SKM-1 treated with dmso at 0.1 percent for 144 hours (cell line): ENCODE measurements around the gene GPANK1.
"Not testable (repeated sequence)": the region's sequence is repeated elsewhere in the genome, so short reads cannot be mapped to it uniquely, and the experiment has no call there.

Experiments used
- DNase-seq: peaks from one replicate; lab custom pipeline; 2025; ENCODE audit not compliant: unreplicated experiment; lab: John Stamatoyannopoulos, UW

GPANK1 gene

GRCh38 chr6:31664790-31665500, at the start of gene GPANK1:
Gene GPANK1 (minus strand): TSS chr6:31664997. CDS start chr6:31664478, 519 bp downstream.
- peak; percentile 84 for DNase-seq

DNA sequence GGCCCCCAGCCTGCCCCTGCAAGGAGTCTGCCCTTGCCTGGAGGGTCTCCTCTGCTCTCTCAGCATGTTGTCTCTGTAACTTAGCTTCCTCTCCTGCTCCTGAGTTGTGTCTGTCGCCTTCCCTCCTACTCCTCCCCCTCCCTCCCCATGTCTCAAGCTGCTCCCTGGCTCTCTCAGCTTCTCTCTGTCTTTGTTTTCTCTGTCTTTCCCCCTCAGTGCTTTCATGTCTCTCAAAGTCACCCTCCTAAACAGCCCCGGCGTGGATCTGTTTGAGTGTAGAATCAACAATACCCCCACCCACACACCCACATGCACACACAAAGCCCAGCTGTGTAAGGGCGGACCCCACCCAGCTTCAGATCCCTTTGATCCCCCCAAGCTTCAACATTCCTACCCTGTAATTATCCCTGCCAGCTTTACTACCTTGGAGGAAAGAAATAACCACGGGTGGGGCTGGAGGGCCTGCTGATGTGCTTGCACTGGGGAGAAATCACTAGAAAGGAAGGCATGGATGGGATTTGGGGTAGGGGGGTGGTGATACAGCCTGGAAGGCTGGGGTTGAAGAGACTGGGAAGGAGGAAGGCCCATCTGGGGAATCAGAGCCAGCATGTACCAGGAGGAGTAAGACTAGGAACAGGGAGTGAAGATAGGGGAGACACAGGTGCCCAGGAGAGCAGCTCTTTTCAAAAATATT, 49.3 kb upstream of the GPANK1 start:
- no peak for DNase-seq

GRCh38 chr6:31713465-31713864, 48.7 kb upstream of the GPANK1 start:
- no peak for DNase-seq

DNA sequence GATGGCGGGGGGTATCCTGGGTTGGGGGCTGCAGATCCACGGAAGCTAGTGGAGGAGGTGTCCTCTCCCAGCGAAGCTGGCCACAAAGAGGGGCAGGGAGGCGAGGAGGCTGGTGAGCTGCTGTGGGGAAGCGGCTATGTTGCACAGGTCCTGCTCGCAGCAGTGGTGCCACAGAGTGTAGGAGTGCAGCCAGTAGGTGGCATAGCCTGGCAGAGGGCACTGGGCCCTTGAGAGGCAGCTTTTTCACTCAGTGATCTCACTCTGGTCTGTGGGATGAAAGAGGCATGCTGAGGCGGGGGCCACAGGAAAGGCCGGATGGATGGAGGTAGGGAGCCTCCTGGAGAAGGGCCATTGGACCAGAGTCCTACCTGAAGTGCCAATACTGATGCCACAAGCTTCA, 47.5 kb upstream of the GPANK1 start:
- no peak for DNase-seq

- no peak for DNase-seq
These were observed 46.4 kb upstream of the GPANK1 start for GRCh38 chr6:31711233-31711632.

DNA sequence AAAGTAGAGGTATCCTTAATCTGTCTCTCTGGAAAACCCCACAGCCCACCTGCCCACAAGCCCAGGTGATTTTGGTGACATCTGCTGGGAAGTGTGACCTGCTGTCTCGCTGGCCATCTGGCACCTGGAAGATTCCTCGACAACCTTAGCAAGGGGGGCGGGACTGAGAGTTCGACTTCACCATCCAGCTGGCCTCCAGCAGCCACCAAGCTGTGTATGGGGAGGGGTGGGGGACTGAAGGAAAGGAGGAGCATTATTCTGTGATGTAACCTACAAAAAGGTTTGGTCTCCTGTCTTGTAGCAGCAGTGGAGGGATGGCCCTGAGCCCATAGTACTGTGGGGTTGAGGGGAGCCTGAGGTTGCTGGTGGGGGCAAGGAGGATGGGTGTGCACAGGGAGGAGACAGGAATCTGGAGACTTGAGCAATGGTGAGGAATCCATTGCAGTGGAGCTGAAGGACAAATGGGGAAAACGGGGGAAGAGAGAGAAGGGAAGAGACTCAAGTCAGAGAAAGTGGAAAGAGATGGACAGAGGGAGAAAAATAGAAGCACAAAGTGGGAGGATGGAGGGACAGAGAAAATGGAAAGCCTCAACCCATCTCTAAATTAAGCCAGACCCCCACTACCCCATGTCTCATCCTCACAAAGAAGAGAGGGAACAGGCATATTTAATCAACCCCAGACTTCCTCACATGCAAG, 45.9 kb upstream of the GPANK1 start:
- no peak for DNase-seq

GRCh38 chr6:31709157-31709556, 44.4 kb upstream of the GPANK1 start:
- DNase-seq = not testable (repeated sequence)

- DNase-seq = no peak
These were observed 43.4 kb upstream of the GPANK1 start for GRCh38 chr6:31708224-31708623.

DNA sequence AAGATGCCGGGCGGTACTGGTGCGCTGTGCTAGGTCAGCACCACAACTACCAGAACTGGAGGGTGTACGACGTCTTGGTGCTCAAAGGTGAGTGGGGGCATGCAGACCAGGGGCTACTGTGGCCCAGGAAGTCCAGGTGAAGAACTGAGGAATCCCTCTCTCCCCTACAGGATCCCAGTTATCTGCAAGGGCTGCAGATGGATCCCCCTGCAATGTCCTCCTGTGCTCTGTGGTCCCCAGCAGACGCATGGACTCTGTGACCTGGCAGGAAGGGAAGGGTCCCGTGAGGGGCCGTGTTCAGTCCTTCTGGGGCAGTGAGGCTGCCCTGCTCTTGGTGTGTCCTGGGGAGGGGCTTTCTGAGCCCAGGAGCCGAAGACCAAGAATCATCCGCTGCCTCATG, 42.9 kb upstream of the GPANK1 start:
- DNase-seq = no peak

- DNase-seq = no peak
These were observed 41.8 kb upstream of the GPANK1 start, which contains the start of gene LY6G6F for GRCh38 chr6:31706599-31706998. Gene LY6G6F (plus strand): TSS chr6:31706866. CDS start chr6:31706907, 41 bp downstream.

GRCh38 chr6:31705931-31706330, 41.1 kb upstream of the GPANK1 start:
- DNase-seq = no peak

DNA sequence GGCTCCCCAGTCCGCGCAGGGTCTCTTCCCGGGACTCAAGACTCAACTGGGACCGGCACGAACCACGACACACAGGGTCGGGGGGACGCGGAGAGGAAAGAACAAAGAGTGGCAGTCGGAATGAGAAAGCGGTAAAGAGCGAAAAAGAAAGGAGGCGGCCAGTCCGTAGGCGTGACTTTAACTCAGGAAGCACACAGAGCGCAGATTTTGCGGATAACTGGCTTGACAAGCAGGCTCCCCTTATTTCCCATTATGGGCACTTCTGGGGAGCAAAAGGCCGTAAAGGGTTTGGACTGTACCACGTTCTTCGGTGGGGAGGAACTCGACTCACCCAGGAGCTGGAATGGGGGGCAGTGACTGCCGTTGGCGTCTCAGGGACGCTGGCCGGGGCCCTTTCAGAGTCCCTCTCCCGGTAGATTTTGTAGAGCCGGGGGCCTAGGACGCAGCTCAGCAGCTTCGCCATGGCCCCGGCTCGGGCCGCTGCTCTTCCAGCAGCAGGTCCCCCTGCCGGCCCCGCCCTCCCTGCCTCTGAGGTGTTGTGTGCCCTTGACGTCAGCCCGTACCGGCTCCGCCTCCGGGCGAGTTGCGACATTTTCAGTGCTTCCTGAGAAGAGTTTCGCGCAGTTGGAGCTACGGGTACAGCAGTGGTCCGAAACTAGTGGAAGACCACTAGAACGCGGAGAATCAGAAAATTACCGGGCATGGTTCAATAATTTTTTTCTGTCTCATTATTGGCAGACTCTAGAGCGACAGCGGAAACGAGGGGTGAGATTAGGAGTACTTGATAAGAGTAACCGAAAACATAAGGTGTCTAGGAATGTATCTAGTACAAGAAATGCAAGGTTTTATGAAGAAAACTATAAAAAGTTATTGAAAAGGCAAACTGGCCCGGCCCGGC, 38.3 kb upstream of the GPANK1 start, which contains the start of gene ABHD16A:
ABHD16A (minus strand) TSS at position 506 of the 898 bp plus-strand sequence; CDS start at position 463, 43 bp downstream.
- DNase-seq = peak; percentile 96

DNA sequence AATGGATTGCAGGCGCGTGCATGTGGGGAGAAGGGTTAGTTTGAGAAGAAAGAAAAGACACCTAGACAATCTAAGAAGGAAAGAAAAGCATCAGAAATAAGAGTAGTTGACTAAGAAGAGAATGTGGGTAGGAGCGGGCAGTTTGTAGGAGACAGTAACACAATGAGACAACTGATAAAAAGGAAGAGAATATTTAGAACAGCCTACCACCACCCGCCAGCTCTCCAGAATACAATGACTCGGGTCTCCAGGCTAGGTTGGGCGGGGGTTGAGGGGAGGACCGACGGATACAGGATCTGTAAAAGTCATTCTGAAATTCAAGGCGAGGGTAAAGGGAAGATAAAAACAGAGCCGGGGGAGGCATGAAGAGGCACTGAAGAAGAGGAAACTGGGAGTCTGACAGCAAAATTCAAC, 37.6 kb upstream of the GPANK1 start:
- no peak for DNase-seq

GRCh38 chr6:31701666-31702404, 37.0 kb upstream of the GPANK1 start:
- DNase-seq = no peak

GRCh38 chr6:31700740-31701401, 36.1 kb upstream of the GPANK1 start:
- DNase-seq = no peak

DNA sequence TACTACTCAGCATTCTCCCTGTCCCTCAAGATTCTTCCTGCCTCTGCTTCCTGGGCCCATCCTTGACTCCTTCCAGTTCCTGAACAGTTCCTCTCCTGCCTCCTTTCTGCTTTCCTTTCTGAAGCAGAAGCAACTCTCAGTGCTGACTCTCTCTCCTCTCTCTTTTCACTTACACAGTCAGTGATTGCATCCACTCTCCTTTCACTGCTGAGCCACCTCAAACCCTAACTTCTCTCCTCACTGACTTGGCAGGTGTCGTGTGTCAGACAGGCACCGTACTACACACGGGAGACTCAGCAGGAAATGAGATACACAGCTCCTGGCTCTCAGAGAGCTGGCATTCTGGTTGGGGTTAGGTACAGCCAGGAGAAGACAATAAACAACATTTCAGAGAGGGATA, 32.8 kb upstream of the GPANK1 start:
- no peak for DNase-seq

DNA sequence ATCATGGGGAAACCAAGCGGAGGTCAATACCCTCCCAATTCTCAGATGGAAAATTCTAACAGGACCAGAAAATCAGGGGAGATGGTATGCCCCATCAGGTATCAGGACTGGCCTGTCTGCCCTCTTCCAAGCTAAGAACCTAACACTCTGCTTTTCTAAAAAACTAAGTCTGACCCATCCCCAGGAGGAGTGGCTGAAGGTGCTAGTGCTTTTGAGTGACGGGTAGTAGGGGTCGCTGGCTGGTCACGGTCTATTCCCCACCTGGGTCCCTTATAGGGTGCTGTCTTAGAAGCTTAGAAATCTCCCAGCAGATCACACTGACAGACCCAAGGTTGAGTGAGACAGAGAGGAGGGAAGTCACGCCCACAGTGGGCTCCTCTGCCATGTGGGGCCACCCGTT, 28.7 kb upstream of the GPANK1 start:
- DNase-seq = no peak

DNA sequence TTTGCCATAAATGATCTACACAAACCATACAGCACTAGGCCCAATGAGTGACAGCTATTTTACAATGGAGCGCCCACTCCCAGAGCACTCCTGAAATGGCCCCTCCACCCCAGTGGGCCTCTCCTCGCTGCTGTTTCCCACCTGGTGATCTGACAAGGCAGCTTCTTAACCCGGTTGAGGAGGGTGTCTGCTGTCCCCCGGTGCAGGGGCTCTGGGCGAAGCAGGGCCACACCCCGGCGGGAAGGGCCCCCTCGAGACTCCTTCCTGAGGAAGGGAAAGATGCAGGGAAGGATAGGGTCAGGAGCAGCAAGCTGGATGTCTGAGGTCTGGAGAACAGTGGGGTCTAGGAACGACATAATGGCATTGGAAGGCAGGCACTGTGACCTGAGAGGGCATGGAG, 28.1 kb upstream of the GPANK1 start:
- no peak for DNase-seq

DNA sequence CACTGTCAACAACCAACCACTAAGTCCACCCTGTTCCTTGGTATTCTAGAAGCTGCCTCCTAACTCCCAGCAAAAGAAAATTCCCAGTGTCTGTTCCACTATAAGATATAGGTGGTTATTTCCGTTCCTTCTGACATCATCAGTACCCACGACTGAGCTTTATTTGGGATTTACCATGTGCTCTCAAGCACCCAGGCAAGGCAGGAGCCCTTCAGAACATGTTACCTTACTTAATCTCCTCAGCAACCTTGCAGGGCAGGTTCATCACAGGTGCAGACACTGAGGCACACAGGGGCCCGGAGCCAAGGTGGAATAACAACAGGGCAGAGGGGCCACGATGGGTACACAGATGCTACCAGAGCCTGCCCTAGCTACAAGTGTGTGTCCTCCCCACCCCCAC, 27.6 kb upstream of the GPANK1 start:
- DNase-seq = no peak
